Neuronal stem cell (in vitro differentiated cells): Measurements from ENCODE around the gene KIRREL1.

ENCODE experiments used
- DNase-seq: peaks from one replicate; pipeline ENCODE4 v3.0.0-alpha.2; 2013; ENCODE audit warnings: low spot score
- H2AFZ ChIP-seq: one replicate; pipeline ENCODE4 v1.6.1; 2013; ENCODE audit warnings: mild to moderate bottlenecking, low read length, inconsistent platforms
- H2AK5ac ChIP-seq: 2 replicates; pipeline ENCODE4 v1.6.1; 2013; ENCODE audit warnings: low read depth, mild to moderate bottlenecking, inconsistent platforms, low read length, moderate library complexity, mixed read lengths
- H2BK120ac ChIP-seq: 2 replicates; pipeline ENCODE4 v1.6.1; 2013; ENCODE audit warnings: low read depth, mild to moderate bottlenecking, inconsistent platforms, low read length, moderate library complexity, mixed read lengths
- H2BK12ac ChIP-seq: one replicate; pipeline ENCODE4 v1.6.1; 2013; ENCODE audit warnings: low read length, inconsistent platforms
- H2BK15ac ChIP-seq: 2 replicates; pipeline ENCODE4 v1.6.1; 2013; ENCODE audit warnings: mild to moderate bottlenecking, low read length, inconsistent platforms, mixed read lengths
- H2BK5ac ChIP-seq: one replicate; pipeline ENCODE4 v1.6.1; 2013; ENCODE audit warnings: inconsistent platforms, mild to moderate bottlenecking, low read length, moderate library complexity
- H3K14ac ChIP-seq: one replicate; pipeline ENCODE4 v1.6.1; 2013; ENCODE audit warnings: low read length, inconsistent platforms
- H3K18ac ChIP-seq: 2 replicates; pipeline ENCODE4 v1.6.1; 2013; ENCODE audit warnings: low read length, inconsistent platforms
- H3K23ac ChIP-seq: 2 replicates; pipeline ENCODE4 v1.6.1; 2013; ENCODE audit warnings: low read depth, mild to moderate bottlenecking, mixed read lengths, low read length, inconsistent platforms; ENCODE audit not compliant: poor library complexity
- H3K27ac ChIP-seq: replicated peaks from 3 replicates; pipeline ENCODE4 v1.5.1; 2013; ENCODE audit warnings: low read length, inconsistent platforms
- H3K27me3 ChIP-seq, 3 experiments: 2 replicates each; pipeline ENCODE4 v1.6.1; 2013; ENCODE audit warnings: low read length in 3 of 3, mild to moderate bottlenecking in 2 of 3, inconsistent platforms in 1 of 3, low read depth in 1 of 3, mixed read lengths in 1 of 3, moderate library complexity in 1 of 3; ENCODE audit not compliant: control insufficient read depth in 3 of 3, insufficient read depth in 3 of 3
- H3K36me3 ChIP-seq, 2 donors: replicated peaks in 1 of 2; 2 replicates each; pipeline ENCODE4 v1.6.1; 2013; ENCODE audit warnings: low read length in 2 of 2; ENCODE audit not compliant: control insufficient read depth in 2 of 2, insufficient read depth in 2 of 2
- H3K4ac ChIP-seq: 2 replicates; pipeline ENCODE4 v1.6.1; 2013; ENCODE audit warnings: inconsistent platforms, mild to moderate bottlenecking, low read length, moderate library complexity
- H3K4me1 ChIP-seq, 2 donors: 1 replicate in 1 of 2; 2 replicates in 1 of 2; pipeline ENCODE4 v1.6.1; 2013; ENCODE audit warnings: low read length in 2 of 2, low read depth in 1 of 2; ENCODE audit not compliant: control insufficient read depth in 2 of 2, insufficient read depth in 1 of 2
- H3K4me2 ChIP-seq: one replicate; pipeline ENCODE4 v1.6.1; 2013; ENCODE audit warnings: mild to moderate bottlenecking, low read length, inconsistent platforms; ENCODE audit not compliant: insufficient read depth, poor library complexity, severe bottlenecking
- H3K4me3 ChIP-seq, 2 donors: 2 replicates each; pipeline ENCODE4 v1.5.1; 2013; ENCODE audit warnings: low read length in 2 of 2, mild to moderate bottlenecking in 2 of 2, inconsistent platforms in 1 of 2, moderate library complexity in 1 of 2
- H3K79me1 ChIP-seq: one replicate; pipeline ENCODE4 v1.6.1; 2013; ENCODE audit warnings: low read depth, mild to moderate bottlenecking, inconsistent platforms, low read length, moderate library complexity
- H3K9ac ChIP-seq: one replicate; pipeline ENCODE4 v1.6.1; 2013; ENCODE audit warnings: mild to moderate bottlenecking, low read depth, low read length, inconsistent platforms; ENCODE audit not compliant: poor library complexity
- H3K9me3 ChIP-seq, 2 donors: replicated peaks in 1 of 2; 2 replicates each; pipeline versions ENCODE3 to v1.6.1; 2013; ENCODE audit warnings: low read length in 2 of 2, mild to moderate bottlenecking in 2 of 2, inconsistent platforms in 1 of 2, low read depth in 1 of 2, mixed read lengths in 1 of 2, moderate library complexity in 1 of 2; ENCODE audit not compliant: control insufficient read depth in 2 of 2, insufficient read depth in 1 of 2
- H4K8ac ChIP-seq: one replicate; pipeline ENCODE4 v1.6.1; 2013; ENCODE audit warnings: low read depth, mild to moderate bottlenecking, inconsistent platforms, low read length, moderate library complexity
- H4K91ac ChIP-seq: one replicate; pipeline ENCODE4 v1.6.1; 2013; ENCODE audit warnings: low read length, low read depth, mild to moderate bottlenecking, inconsistent platforms; ENCODE audit not compliant: poor library complexity
- WGBS, 2 donors: extraction: QIAGEN DNeasy Blood & Tissue Kit; methylation state at CpG; one replicate each; pipeline ENCODE4 v1.1.7; 2013; ENCODE audit warnings: missing lambda C conversion rate in 2 of 2, mixed read lengths in 1 of 2; ENCODE audit not compliant: insufficient read length in 2 of 2, insufficient replicate concordance in 1 of 2; ENCODE audit errors: extremely low coverage in 2 of 2; 5-methylcytosine and 5-hydroxymethylcytosine counted together

Gene KIRREL1

DNA sequence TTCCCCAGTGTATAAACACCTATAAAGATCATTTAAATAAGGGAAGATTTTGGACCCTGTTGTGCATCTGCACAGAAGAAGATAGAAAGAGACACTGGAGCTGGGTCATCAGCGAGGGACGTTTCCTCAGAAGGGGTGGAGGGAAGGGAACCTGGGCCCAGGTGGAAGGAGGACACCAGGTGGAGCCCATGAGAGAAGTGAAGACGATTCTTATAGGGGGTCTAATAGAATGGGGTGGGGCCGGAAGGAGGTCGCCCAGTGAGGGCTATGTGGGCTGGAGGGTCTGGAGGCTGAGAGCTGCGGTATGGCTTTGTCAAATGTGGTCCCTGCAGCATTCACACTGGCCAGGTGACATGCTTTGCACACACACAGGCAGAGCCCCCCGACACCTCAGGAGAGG, 13.7 kb downstream of the KIRREL1 start:
- WGBS, 2 donors, result no CpG with 5 or more reads among the region's 7 CpGs
- Histone ChIP-seq H3K79me1 (peaks cover 4% of the 10 kb centered on the region), H3K27ac (no peak overlapping the region), H3K4me2 (no peak overlapping the region), H3K4me3 (no peak overlapping the region), H2BK5ac (no peak overlapping the region), H4K8ac (no peak overlapping the region), H4K91ac (no peak overlapping the region), H2AFZ (no peak overlapping the region), H3K4ac (no peak overlapping the region), H3K18ac (peak overlapping the region; percentile 61), H3K27me3 (no peaks in the 10 kb centered on the region), H3K4me1 (peaks cover 57 to 64% of the 10 kb centered on the region in 2 donors), H2AK5ac (peak overlapping the region; percentile 21), H3K9me3 (no peaks in the 10 kb centered on the region), H3K36me3 (peaks cover 0 to 8% of the 10 kb centered on the region in 2 donors), H3K14ac (no peak overlapping the region), H2BK15ac (peak overlapping the region; percentile 34), H2BK120ac (no peak overlapping the region), H2BK12ac (no peak overlapping the region), H3K23ac (no peak overlapping the region), H3K9ac (no peak overlapping the region)
- no peak for DNase-seq

DNA sequence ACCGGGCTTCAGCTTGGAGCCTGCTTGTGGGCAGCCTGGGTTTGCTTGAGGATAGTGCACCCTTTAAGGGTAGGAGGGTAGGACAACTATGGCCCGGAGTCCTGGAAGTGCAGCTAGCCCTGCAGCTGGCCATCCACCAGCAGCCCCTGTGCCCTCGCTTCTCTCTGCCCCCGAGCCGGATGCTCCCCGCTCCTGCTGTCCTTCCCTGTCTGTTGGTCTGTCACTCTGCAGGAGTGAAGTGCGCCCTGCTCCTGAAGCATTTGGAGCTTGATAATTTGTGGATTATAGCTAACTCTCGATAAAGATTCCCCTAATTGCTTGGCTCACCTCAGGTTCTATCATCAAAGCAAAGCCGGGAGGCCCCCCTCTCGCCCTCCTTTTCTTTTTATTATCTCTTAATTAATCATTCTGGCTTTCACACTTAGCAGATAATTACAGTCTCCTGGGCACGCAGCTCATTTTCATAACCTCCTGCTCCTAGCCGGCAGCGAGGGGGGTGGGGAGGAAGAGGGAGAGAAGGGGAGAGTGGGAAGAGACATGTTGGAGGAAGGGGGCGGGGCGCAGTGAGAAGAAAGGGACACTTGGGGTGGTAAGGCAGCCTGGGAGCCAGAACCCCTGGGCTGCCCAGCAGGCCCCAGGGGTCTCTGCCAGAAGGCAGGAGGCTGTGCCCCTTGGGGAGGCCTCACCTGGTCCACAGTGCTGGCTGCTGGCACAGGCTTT, 14.4 kb downstream of the KIRREL1 start:
- Histone ChIP-seq H2BK5ac (no peak overlapping the region), H3K4me3 (no peak overlapping the region), H3K4ac (no peak overlapping the region), H2BK15ac (peak overlapping the region; percentile 34), H3K27ac (no peak overlapping the region), H3K9me3 (no peaks in the 10 kb centered on the region), H3K18ac (peak overlapping the region; percentile 61), H3K14ac (no peak overlapping the region), H3K4me1 (peaks cover 55 to 58% of the 10 kb centered on the region in 2 donors), H4K91ac (no peak overlapping the region), H2BK12ac (no peak overlapping the region), H3K9ac (no peak overlapping the region), H2AK5ac (peak overlapping the region; percentile 0), H2AFZ (no peak overlapping the region), H3K79me1 (peaks cover 4% of the 10 kb centered on the region), H4K8ac (no peak overlapping the region), H3K27me3 (no peaks in the 10 kb centered on the region), H3K4me2 (no peak overlapping the region), H3K23ac (no peak overlapping the region), H3K36me3 (peaks cover 0 to 8% of the 10 kb centered on the region in 2 donors), H2BK120ac (no peak overlapping the region)
- DNase-seq, result no peak
- WGBS, 2 donors, result no CpG with 5 or more reads among the region's 15 CpGs

DNA sequence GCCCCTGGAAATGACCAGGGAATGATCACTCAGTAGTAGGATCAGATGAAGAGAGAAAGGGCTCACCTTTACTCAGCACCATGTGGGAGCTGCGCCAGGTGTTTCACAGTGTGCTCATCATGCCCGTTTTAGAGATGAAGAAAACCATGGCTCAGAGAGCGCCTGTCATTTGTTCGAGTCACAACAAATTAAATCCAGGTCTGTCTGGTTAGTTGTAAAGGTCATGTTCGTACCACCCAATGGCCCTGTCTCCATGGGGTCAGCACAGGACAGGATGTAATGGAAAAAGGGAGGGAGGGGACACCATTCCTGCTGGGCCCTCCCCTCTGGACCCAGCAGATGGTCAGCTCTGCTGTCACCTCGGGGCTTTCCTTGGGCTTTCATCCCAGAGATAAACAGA, 15.2 kb downstream of the KIRREL1 start:
- Histone ChIP-seq H2AFZ (no peak overlapping the region), H3K4me3 (no peak overlapping the region), H3K27ac (no peak overlapping the region), H2BK120ac (no peak overlapping the region), H3K23ac (no peak overlapping the region), H4K8ac (no peak overlapping the region), H3K4me1 (peaks cover 55 to 56% of the 10 kb centered on the region in 2 donors), H2BK5ac (no peak overlapping the region), H2AK5ac (no peak overlapping the region), H3K18ac (no peak overlapping the region), H4K91ac (no peak overlapping the region), H3K27me3 (no peaks in the 10 kb centered on the region), H2BK15ac (peak overlapping the region; percentile 20), H2BK12ac (no peak overlapping the region), H3K79me1 (peaks cover 4% of the 10 kb centered on the region), H3K9ac (no peak overlapping the region), H3K4ac (no peak overlapping the region), H3K9me3 (no peaks in the 10 kb centered on the region), H3K14ac (no peak overlapping the region), H3K4me2 (no peak overlapping the region), H3K36me3 (peaks cover 0 to 8% of the 10 kb centered on the region in 2 donors)
- DNase-seq, result no peak
- WGBS, 2 donors, result no CpG with 5 or more reads among the region's 6 CpGs

DNA sequence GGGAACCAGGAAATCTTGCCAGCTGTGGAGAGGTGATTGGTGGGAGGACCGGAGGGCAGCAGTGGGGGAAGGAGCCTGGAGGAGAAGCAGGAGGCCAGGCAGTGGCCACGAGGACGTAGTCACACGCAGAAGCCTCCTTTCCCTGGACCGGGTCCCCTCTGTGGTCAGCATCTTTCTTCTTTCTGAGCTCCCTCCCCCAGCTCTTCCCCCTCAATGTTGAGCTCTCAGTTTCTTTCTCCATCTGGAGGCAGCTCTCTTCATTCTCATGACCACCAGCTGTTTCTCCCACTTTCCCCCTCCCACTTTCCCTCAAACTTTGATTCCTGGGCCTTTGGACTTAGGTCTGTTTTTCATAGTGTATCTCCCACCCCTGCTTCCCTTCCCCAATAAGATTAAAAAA, 18.3 kb downstream of the KIRREL1 start:
- H3K4me2 ChIP-seq, result no peak overlapping the region
- no peak overlapping the region for H4K8ac ChIP-seq
- no peak overlapping the region for H3K23ac ChIP-seq
- H3K27ac ChIP-seq, result peak overlapping the region; percentile 63
- H3K36me3 ChIP-seq, result no peaks in the 10 kb centered on the region
- H2AFZ ChIP-seq, result no peak overlapping the region
- H2BK5ac ChIP-seq, result peak overlapping the region; percentile 4
- no peak for DNase-seq
- no peak overlapping the region for H3K14ac ChIP-seq
- H3K9me3 ChIP-seq, result no peaks in the 10 kb centered on the region
- peaks cover 3% of the 10 kb centered on the region for H3K79me1 ChIP-seq
- H3K27me3 ChIP-seq, result no peaks in the 10 kb centered on the region
- no peak overlapping the region for H2BK15ac ChIP-seq
- H2AK5ac ChIP-seq, result peak overlapping the region; percentile 47
- no peak overlapping the region for H2BK12ac ChIP-seq
- no peak overlapping the region for H2BK120ac ChIP-seq
- peak overlapping the region; percentile 71 for H3K18ac ChIP-seq
- peaks cover 59 to 72% of the 10 kb centered on the region in 2 donors for H3K4me1 ChIP-seq
- H3K4me3 ChIP-seq, result no peak overlapping the region
- H3K9ac ChIP-seq, result no peak overlapping the region
- no peak overlapping the region for H4K91ac ChIP-seq
- H3K4ac ChIP-seq, result no peak overlapping the region
- WGBS, 2 donors, result no CpG with 5 or more reads among the region's 5 CpGs
